NCI-H1436 treated with DMSO at 0.1 percent for 48 hours (cell line): Measurements from ENCODE around the gene MAP6.

Experiments
- DNase-seq: peaks from one replicate; lab custom pipeline; 2025; lab: John Stamatoyannopoulos, UW

The MAP6 gene

DNA sequence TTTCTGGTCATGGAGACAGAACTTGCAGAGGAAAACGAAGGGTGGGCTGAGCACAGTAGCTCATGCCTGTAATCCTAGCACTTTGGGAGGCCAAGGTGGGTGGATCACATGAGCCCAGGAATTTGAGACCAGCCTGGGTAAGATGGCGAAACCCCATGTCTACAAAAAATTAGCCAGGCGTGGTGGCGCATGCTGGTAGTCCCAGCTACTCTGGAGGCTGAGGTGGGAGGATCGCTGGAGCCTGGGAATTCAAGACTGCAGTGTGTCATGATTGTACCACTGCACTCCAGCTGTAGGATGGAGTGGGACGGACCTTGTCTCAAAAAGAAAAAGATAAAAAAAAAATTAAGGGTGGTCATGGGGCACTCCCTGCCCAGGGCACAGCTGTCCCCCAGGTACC lies 100.9 kb downstream of the MAP6 start:
- DNase-seq, result no peak

DNA sequence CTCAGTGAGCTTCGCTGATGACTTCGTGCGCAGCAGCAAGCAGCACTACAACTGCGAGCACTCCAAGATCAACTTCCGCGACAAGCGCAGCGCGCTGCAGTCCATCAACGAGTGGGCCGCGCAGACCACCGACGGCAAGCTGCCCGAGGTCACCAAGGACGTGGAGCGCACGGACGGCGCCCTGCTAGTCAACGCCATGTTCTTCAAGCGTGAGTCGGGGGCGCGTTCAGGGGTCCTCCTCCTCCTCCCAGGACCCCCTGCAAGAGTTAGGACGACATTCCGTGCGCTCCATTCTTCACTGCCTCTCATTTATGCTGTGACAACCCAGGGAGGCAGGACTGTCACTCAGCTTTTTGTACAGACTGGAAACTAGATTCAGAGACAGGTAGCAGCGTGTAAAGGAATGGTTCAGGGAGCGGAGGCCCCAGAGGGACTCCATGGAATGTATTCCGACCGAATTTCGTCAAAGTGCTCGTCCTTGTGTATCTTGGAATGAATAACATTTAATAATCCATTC lies 102.0 kb downstream of the MAP6 start:
- DNase-seq, result no peak

DNA sequence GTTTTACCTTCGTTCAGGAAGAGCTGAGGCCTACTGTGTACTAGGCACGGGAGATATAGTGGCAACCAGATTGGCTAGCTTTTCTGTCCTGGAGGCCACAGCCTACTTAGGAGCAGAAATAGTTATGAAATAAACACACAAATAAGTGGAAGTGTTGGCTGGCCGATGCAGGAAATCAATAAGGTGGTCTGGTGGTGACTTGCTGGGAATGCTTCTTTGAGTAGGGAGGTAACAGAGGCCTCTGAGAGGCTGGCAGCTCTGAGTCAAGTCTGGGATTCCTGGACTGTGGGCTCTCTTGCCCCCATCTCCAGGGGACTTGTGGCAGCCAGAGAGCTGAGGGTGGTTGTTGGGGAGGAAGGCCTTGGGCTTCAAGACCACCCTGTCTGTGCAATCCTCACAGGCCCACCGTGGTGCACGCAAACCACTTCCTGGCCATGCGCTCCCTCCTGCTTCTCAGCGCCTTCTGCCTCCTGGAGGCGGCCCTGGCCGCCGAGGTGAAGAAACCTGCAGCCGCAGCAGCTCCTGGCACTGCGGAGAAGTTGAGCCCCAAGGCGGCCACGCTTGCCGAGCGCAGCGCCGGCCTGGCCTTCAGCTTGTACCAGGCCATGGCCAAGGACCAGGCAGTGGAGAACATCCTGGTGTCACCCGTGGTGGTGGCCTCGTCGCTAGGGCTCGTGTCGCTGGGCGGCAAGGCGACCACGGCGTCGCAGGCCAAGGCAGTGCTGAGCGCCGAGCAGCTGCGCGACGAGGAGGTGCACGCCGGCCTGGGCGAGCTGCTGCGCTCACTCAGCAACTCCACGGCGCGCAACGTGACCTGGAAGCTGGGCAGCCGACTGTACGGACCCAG lies 102.7 kb downstream of the MAP6 start:
- no peak for DNase-seq

DNA sequence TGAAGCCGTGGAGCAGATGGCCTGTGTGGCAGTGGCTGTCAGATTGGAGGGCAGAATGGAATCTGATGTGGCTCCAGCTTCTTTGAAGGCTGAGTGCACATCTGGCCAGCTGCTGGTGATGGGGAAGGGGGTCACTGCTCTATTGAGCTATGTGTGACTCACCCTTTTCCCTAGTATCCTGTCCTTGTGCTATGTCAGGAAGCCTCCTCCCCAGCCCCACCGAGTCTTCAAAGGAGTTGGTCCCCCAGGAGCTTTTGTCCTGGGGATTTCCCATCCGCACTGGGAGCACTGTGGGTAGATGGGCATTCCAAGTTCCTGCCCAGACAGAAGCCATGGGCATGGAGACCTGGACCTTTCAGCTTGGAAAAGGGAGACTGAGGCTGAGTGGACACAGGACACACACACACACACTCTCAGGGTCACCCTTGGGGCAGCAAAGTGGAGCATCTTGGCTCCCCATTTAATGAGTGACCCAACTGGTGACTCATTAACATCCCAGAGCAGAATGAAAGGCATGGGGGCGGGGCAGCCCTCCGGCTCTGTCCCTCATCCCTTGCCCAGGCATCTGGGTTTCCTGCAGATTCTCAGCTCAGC lies 103.5 kb downstream of the MAP6 start:
- no peak for DNase-seq

DNA sequence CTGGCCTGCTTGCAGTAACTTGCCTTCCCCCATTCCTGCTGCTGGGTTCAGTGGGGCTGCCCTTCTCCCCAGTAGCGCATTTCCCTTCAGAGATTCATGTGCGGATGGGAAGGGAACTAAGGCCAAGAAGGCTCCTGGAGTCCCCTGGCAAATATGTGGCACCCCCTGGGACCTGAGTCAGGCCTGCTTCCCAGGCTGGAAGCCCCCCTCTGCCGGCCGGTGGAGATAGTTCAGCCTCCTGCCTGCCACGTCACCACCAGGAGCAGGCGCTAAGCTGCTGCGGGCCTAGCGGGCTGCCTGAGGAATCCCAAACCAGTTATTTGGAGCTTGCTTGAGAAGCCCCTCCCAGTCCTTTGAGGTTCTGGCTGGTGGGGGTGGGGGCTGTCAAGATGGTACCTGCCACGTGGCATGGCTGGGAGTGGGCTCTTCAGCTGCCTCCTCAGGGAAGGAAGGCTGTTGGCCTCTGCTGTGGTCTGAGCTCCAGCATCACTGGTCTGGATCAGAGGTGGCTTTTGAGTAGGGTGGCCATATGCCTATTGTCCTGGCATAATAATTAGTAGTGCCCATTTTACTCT lies 104.8 kb downstream of the MAP6 start:
- DNase-seq, result no peak

DNA sequence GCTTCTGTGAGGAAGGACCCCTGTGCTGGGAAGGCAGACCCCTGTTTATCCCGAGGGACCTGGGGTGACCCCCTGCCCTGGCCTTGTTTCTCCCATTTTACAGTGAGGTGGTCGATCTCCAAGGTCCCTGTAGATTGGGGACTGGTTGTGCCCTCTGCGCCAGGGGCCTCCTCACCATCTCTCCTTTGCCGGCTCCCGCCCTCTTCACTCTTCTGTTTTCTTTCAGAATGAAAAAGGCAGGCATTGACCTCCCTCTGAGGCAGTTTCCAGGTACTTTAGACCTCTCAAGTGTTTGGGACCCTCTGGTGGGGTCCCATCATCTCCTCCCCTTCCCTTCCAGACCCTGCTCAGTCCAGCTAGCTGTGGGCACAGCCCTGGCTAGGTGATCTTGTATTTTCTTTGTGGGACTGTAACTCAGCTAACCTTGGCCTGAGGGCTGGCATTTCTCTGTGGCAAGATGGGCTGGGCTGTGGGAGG lies 105.3 kb downstream of the MAP6 start:
- no peak for DNase-seq

DNA sequence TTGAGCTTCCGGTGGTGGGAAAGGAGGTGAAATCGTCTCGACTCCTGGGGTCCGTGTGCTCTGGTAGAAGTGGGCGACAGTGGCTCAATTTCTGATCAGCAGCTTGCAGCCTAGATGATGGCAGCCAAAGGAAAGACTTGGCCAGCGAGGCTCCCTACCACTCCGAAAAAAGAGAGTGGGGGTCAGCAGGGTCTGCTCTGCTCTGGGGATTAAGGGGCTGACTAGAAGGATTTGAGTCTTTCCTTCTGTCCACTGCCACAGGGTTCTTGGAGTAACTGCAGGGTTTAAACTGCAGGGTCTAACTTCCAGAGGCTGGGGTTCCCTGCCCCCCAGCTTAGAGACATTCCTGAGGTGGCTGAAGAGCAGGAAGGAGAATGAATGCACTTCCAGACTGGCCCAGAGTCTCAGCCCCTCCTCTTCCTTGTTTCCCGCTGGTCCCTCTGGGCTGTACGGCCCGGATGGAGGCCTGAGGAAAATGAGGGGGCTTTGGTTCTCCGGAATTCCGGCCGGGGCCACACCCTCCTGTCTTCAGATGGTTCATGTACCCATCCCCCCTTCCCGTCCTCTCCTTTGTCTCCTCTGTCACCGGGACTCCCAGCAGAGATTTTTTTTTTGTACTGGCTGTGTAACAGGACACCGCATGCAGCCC lies 105.9 kb downstream of the MAP6 start:
- DNase-seq, result no peak

DNA sequence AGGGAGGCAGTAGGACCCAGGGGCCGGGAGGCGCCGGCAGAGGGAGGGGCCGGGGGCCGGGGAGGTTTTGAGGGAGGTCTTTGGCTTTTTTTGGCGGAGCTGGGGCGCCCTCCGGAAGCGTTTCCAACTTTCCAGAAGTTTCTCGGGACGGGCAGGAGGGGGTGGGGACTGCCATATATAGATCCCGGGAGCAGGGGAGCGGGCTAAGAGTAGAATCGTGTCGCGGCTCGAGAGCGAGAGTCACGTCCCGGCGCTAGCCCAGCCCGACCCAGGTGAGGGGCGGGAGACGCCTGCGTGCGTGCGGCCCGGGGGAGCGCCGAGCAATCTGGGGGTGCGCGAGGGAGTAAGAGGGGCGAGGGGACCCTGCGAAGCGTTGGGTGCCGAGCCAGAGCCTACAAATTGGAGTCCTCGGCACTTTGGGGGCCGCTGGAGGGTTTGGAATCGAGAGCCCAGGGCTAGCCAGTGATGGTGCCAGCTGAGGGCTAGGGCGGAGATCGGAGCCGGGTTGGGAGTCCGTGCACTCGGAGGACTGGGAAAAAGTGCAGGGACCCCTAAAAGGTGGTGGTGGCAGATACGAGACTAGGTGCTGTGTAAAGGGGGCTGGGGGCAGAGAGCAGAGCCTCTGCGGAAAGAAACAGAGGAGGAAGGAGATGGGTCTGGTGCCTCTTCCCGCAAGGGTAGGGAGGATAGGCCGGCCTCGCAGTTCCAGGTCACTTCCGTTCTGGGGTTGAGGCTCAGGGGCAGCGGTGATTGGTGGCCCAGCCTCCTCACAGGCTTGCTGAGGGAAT lies 106.6 kb downstream of the MAP6 start, which contains the start of gene SERPINH1:
SERPINH1 (plus strand) TSS at position 206 of the 788 bp plus-strand sequence. CDS start 4,097 bp downstream, outside the sequence.
- peak; percentile 2 for DNase-seq

DNA sequence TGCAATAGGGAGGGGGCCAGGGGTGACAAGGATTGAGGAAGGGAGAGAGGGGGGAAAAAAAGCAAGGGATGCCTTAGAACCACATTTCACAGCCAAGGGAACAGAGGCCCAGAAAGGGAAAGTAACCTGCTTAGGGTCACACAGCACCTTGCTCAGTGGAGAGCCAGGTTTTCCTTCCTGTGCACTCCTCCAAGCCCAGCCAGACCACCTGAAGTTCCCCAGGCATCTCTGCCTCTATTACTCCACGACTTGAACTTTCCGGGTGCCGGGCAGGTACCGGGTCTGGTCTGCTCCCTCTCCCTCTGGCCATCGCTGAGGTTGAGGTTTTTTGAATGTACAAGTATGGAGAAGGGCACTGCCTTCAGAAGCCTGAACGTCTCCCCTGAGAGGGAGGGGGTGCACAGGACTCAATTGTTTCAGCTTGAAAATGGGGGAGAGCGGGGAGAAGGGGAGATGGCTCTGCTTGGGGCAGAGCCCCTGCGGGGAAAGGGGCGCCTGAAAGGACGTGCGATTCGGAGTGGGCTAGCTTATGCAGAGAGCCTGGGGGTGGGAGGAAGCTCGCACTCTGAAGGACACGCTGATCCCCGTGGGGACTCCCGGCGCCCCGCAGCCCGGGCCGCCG lies 107.3 kb downstream of the MAP6 start:
- DNase-seq, result no peak

DNA sequence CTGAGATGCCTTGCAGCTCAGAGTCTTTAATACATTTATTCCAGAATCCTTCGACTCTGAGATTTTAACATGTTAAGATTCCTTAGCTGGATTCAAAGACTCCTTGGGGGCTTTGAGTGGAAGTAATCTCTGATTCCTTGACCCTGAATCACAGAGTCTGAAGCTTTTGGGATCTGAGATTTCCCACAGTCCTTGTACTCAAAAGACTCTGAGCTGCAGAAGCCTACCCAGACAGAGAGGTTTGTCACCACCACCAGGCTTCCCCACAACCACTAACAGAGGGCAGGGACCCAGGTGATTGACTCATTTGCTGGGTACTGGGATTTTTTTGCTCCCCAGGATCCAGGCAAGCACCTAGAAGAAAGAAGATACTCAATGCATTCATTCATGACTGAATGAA lies 108.2 kb downstream of the MAP6 start:
- DNase-seq, result no peak

DNA sequence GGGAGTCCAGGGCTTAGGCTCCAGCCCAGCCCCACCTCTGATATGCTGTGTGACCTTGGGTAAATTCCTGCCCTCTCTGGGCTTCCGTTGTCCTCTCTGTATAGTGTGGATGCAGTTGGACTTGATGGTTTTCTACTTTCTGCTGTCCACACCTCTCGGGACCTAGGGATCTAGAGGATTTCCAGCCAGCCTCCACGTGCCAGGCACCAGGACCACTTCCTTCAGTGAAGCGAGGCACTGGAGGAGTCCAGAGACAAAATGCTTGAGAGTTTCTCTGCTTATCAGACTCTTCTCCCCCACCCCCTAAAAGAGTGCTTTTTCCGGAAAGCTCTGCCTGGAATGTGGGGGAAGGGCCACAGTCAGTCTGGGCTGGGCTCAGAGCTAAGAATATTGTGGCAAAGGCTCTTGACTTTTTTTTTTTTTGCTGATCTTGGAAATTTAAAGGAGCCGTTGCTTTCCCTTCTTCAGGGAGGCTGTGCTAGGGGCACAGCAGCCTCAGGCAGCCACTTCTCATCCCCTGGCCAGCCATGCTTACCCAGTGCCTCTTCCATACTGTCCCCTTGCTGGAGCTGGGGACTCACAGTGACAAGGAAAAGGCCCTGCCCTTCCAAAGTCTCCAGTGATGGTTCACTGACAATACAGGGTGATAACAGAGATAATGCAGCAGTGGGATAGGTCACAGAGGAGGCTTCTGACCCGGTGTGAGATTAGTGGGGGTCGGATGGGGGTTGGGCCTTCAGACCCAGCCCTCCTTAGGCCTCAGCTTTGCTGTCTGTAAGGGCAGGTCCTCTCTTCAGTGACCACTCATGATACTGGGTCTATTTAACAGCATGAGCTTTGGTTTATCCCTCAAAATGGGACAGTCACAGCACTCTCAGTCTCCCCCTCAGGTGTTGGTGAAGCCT lies 109.6 kb downstream of the MAP6 start:
- no peak for DNase-seq

DNA sequence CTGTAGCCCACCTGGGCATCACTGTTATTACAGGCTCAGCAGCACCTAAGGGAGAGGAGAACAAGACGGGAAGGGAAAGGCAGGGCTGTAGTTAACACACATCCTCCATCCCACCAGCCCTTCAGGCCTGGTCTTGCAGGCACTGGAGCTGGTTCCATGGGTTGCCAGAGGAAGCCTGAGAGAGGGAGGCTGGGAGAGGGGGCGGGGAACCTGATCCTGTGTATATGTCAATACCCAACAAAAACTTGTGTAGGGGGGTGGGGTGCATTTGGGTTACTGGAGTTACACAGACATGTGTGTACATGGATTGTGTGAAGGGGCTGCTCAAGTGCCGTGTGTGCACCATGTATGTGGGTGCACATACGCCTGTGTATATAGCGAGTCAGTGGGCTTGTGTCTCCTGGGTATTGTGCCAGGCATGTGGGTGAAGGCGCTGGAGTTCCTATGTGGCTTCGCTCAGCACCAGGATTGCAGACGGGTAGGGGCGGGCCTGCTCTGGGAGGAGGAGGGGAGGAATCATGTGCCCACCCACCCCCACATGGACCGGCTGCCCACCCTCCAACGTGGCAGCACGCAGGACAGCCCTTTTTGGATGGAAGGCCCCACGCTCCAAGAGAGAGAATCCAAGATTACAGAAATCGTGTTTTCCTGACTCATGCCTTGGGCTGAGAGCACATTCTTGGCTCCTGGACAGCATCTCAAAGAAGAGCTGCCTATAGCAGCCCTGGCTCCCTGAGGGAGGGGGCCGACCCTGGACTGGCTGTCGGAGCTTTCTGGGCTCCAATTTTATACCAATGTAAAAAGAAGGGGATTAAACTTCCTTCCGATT lies 111.0 kb downstream of the MAP6 start:
- DNase-seq, result no peak

DNA sequence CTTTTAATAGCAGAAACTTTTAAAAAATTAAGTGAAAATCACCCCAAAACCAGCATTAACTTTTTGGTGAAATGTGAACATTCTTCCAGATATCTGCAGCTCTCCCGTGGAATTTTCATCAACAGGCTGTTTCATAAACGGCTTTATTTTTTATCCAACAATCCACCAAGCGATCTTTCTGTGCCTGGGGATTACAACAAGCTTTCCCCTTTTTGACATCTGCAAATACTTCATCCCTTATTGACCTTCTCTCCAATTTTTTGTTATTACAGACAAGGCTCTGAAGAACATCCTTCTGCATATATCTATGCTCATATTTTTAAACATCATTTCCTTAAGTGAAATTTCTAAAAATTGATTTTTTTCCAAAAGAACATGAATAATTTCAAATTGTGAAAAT lies 112.6 kb downstream of the MAP6 start:
- no peak for DNase-seq

DNA sequence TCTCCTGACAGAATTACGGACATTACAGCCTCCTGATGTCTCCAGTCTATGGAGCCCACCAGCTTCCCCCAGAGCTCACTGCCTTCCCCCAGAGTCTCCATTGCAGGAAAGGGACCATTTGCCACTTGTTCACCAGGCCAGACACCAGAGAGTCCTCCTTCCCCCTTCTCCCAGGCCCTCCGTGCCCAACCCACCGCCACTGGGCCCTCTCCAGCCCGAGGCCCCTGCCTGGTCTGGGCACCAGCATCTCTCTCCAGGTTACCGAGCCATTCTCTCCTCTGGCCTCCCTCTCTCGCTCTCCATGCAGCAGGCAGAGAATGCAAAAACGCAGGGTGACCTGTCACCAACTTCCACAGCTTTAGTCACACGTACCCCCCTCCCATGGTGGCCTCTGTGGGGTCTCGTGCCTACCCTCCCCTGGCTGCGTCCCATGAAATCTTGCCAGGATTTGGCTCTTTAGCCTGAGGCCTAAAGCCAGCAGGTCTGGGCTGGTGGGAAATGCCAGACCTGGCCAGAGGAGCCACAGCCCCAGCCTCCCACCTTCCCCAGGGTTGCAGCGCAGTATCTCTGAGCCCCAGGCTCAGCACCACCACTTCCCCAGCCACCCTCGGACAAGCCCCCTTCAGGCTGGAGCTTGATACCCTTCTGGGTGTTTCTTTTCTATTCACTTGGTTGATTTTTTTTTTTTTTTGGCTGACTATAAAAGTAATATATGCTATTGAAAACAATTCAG lies 113.6 kb downstream of the MAP6 start:
- no peak for DNase-seq

DNA sequence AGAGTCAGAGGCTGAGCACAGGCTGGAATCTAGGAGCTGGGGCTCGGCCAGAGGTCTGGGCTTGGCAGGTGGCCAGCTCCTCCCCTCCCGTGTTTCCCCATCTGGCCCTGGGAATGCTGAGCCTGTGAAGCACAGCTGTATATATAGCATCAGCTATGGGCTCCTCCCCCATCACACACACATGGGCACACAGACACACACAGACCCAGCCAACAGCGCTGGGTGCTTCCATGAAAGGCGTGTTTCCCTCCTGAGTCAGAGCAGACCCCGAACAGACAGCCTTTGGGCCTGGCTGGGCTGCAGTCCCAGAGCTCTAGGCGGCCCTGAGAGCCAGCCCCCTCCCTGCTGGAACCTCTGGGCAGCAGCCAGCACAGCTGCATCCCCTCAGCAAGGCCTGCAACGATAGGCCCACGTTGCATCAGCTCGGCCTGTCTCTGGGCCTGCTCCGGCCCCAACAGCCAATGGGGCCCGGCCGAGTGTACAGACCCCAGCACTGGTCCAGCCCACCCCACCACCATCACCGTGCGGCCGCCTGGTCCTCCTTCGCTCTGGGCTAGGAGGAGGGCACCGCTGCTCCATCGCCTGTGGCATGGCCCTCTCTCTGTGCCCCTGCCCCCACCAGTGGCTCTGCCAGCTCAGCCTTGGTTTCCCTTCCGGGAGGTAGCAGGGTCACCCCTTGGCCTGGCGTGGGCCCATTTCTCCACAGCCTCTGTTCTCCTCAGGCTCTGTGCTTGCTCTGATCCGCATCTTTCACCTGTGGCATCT lies 114.4 kb downstream of the MAP6 start:
- no peak for DNase-seq

DNA sequence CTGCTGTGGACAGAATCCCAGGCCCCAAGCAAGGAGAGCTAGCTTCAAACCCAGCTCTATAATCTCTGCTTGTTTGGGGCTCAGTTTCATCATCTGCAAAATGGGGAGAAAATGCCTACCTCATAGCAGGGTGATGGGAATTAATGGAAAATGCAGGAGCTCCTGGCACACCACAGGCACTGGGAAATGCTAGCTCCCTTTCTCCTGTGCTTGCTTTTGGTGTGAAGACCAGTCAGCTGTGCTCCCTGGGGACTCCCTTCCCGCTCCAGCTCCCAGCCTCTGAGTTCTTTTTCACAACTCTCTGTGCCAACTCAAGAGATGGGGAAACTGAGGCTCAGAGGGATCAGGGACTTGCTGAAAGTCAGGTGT lies 115.0 kb downstream of the MAP6 start:
- no peak for DNase-seq

DNA sequence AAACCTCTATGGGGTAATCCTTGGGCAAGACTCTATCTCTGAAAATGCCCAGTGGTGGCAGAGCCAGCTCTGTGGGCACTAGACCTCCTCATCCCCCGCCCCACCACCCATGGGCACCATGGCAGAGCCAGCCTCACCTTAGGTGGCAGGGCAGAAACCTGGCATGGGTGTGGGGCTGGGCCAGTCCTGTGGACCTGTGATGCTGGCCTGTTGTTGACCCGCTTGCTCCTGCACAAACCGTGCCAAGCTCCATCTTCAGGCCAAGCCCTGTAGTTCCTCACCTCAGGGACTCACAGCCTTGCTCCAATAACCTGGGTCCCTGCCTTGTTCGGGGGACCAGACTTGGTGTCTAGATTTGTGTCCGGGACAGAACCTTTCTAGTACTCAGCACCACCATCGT lies 115.7 kb downstream of the MAP6 start:
- no peak for DNase-seq
